WTC11 (cell line): ENCODE results near the gene SLC13A3. TPM values are rescaled to one million over a fixed set of nuclear protein-coding genes. Genes with fewer than 3 reads are reported as not detected.

Source experiments
- CBFB ChIP-seq: sonication (generic); formaldehyde crosslinking; IDR thresholded peaks from 2 replicates; pipeline ENCODE4 v1.8.1; 2022; ENCODE audit warnings: mild to moderate bottlenecking, low read depth, missing genetic modification reagents
- CREM ChIP-seq: sonication (generic); formaldehyde crosslinking; IDR thresholded peaks from 2 replicates; pipeline ENCODE4 v1.8.1; 2022; ENCODE audit warnings: mild to moderate bottlenecking, missing genetic modification reagents, moderate library complexity
- ELF4 ChIP-seq: sonication (generic); formaldehyde crosslinking; IDR thresholded peaks from 2 replicates; pipeline ENCODE4 v1.8.1; 2022; ENCODE audit warnings: low read depth, mild to moderate bottlenecking, moderate library complexity, missing genetic modification reagents
- FOXP1 ChIP-seq: sonication (generic); formaldehyde crosslinking; IDR thresholded peaks from 2 replicates; pipeline ENCODE4 v1.8.0; 2022; ENCODE audit warnings: missing genetic modification reagents, mild to moderate bottlenecking, moderate library complexity, borderline replicate concordance
- IRF2 ChIP-seq: sonication (generic); formaldehyde crosslinking; IDR thresholded peaks from 2 replicates; pipeline ENCODE4 v1.8.0; 2022; ENCODE audit warnings: low read depth, missing genetic modification reagents, borderline replicate concordance
- NFATC4 ChIP-seq: fragments of 250-450 bp; sonication (Bioruptor Pico); IDR thresholded peaks from 2 replicates; pipeline ENCODE4 v1.9.0; 2021; ENCODE audit warnings: mild to moderate bottlenecking
- OVOL2 ChIP-seq: fragments of 250-450 bp; sonication (Bioruptor Pico); IDR thresholded peaks from 2 replicates; pipeline ENCODE4 v1.9.0; 2021; ENCODE audit warnings: mild to moderate bottlenecking, borderline replicate concordance
- RELA ChIP-seq: sonication (generic); formaldehyde crosslinking; IDR thresholded peaks from 2 replicates; pipeline ENCODE4 v1.8.1; 2022; ENCODE audit warnings: missing genetic modification reagents, mild to moderate bottlenecking, borderline replicate concordance
- TCF7 ChIP-seq: sonication (generic); formaldehyde crosslinking; IDR thresholded peaks from 2 replicates; pipeline ENCODE4 v1.8.0; 2022; ENCODE audit warnings: mild to moderate bottlenecking, low read depth, missing genetic modification reagents, moderate library complexity
- TEAD1 ChIP-seq: sonication (generic); formaldehyde crosslinking; IDR thresholded peaks from 2 replicates; pipeline ENCODE4 v1.8.0; 2022; ENCODE audit warnings: mild to moderate bottlenecking, missing genetic modification reagents
- ZNF138 ChIP-seq: sonication (generic); formaldehyde crosslinking; conservative IDR thresholded peaks from 2 replicates; pipeline ENCODE4 v1.8.1; 2022; ENCODE audit warnings: mild to moderate bottlenecking, moderate library complexity, missing genetic modification reagents
- ZNF219 ChIP-seq: sonication (generic); formaldehyde crosslinking; IDR thresholded peaks from 2 replicates; pipeline ENCODE4 v1.8.0; 2023; ENCODE audit warnings: missing genetic modification reagents, mild to moderate bottlenecking, borderline replicate concordance
- total RNA-seq: library from RNA; stranded (reverse); gene quantifications from 3 replicates; pipeline ENCODE4 v1.2.3, GENCODE V29; 2021
- TF ChIP-seq, protein P1 (sequence below): sonication (generic); formaldehyde crosslinking; IDR thresholded peaks from 2 replicates; pipeline ENCODE4 v1.8.1; 2022; ENCODE audit warnings: mild to moderate bottlenecking, missing genetic modification reagents, moderate library complexity, borderline replicate concordance
- TF ChIP-seq, protein P2 (sequence below): sonication (generic); formaldehyde crosslinking; IDR thresholded peaks from 2 replicates; pipeline ENCODE4 v1.8.1; 2023; ENCODE audit warnings: mild to moderate bottlenecking, missing genetic modification reagents
- TF ChIP-seq, protein P3 (sequence below): sonication (generic); formaldehyde crosslinking; IDR thresholded peaks from 2 replicates; pipeline ENCODE4 v1.8.0; 2023; ENCODE audit warnings: mild to moderate bottlenecking, missing genetic modification reagents
- TF ChIP-seq, protein P4 (sequence below): sonication (generic); formaldehyde crosslinking; IDR thresholded peaks from 2 replicates; pipeline ENCODE4 v1.8.0; 2022; ENCODE audit warnings: missing genetic modification reagents
- TF ChIP-seq, protein P5 (sequence below): sonication (generic); formaldehyde crosslinking; IDR thresholded peaks from 2 replicates; pipeline ENCODE4 v1.8.1; 2023; ENCODE audit warnings: mild to moderate bottlenecking, missing genetic modification reagents, borderline replicate concordance
- TF ChIP-seq, protein P6 (sequence below): sonication (generic); formaldehyde crosslinking; IDR thresholded peaks from 2 replicates; pipeline ENCODE4 v1.8.1; 2023; ENCODE audit warnings: mild to moderate bottlenecking, moderate library complexity, missing genetic modification reagents
- TF ChIP-seq, protein P7 (sequence below): fragments of 250-450 bp; sonication (Bioruptor Pico); IDR thresholded peaks from 2 replicates; pipeline ENCODE4 v1.9.0; 2021; ENCODE audit warnings: mild to moderate bottlenecking
- TF ChIP-seq, protein P8 (sequence below): sonication (generic); formaldehyde crosslinking; IDR thresholded peaks from 2 replicates; pipeline ENCODE4 v1.8.1; 2023; ENCODE audit warnings: mild to moderate bottlenecking, missing genetic modification reagents

SLC13A3 gene
- total RNA-seq, 1 experiment from 2014 or later, result 10.6 TPM

DNA sequence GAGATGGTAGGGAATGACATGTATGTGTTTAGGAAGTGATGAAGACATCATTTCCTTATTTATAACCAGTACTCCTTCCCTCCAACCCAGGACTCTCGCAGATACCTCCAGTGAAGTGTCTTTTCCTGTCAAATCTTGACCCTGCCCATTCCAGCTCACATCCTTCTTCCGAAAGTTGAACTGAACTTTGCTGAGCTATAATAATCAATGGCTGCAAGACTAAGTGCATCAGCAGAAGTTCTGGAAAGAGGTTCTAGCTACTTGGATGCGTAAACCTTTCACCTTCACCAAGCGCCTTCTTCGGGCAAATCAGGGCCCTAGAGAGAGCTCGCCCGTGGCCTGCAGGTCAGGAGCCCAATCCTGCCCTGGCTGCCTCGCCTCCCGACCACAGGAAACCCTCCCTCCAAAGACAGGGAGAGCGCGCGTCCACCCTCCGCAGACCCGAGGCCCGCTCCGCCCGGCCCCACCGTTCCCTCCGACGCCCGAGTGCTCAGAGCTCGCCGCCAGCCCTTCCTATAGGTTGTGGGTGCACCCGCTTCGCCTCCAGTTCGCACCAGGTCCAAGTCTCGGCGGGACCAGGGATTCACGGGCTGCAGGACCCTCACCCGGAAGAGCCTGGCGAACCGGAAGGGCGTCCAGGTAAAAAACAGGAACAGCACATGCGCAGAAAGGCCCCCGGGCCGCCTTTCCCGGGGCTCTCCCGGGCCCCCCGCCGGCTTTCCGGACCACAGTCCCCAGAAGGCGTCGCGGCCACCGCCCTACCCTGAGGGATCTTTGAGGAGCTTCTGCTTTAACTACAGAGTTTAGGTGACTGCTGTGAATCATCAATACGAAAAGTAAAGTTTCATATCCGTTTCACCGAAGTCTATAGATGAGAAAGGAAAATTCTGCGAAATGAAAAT is 138.1 kb downstream of the SLC13A3 start, which contains the start of gene ZNF334 (continued):
- TF ChIP-seq FOXP1 (peak; percentile 89; the same call in 1 of the 2 replicates), CBFB (CRISPR knock-in tag) (no peak), NFATC4 (CRISPR knock-in tag) (no peak), TCF7 (no peak), ELF4 (CRISPR knock-in tag) (no peak), OVOL2 (no peak), RELA (peak; percentile 57; the same call in 1 of the 2 replicates), CREM (CRISPR knock-in tag) (peak; percentile 55; the same call in 1 of the 2 replicates), ZNF138 (CRISPR knock-in tag) (no peak), TEAD1 (CRISPR knock-in tag) (peak; percentile 81), IRF2 (CRISPR knock-in tag) (no peak), ZNF219 (CRISPR knock-in tag) (no peak)
- TF ChIP-seq, protein P1, sequence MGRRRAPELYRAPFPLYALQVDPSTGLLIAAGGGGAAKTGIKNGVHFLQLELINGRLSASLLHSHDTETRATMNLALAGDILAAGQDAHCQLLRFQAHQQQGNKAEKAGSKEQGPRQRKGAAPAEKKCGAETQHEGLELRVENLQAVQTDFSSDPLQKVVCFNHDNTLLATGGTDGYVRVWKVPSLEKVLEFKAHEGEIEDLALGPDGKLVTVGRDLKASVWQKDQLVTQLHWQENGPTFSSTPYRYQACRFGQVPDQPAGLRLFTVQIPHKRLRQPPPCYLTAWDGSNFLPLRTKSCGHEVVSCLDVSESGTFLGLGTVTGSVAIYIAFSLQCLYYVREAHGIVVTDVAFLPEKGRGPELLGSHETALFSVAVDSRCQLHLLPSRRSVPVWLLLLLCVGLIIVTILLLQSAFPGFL (CRISPR knock-in tag), result no peak
- TF ChIP-seq, protein P2, sequence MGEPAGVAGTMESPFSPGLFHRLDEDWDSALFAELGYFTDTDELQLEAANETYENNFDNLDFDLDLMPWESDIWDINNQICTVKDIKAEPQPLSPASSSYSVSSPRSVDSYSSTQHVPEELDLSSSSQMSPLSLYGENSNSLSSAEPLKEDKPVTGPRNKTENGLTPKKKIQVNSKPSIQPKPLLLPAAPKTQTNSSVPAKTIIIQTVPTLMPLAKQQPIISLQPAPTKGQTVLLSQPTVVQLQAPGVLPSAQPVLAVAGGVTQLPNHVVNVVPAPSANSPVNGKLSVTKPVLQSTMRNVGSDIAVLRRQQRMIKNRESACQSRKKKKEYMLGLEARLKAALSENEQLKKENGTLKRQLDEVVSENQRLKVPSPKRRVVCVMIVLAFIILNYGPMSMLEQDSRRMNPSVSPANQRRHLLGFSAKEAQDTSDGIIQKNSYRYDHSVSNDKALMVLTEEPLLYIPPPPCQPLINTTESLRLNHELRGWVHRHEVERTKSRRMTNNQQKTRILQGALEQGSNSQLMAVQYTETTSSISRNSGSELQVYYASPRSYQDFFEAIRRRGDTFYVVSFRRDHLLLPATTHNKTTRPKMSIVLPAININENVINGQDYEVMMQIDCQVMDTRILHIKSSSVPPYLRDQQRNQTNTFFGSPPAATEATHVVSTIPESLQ (CRISPR knock-in tag), result no peak
- TF ChIP-seq, protein P3, sequence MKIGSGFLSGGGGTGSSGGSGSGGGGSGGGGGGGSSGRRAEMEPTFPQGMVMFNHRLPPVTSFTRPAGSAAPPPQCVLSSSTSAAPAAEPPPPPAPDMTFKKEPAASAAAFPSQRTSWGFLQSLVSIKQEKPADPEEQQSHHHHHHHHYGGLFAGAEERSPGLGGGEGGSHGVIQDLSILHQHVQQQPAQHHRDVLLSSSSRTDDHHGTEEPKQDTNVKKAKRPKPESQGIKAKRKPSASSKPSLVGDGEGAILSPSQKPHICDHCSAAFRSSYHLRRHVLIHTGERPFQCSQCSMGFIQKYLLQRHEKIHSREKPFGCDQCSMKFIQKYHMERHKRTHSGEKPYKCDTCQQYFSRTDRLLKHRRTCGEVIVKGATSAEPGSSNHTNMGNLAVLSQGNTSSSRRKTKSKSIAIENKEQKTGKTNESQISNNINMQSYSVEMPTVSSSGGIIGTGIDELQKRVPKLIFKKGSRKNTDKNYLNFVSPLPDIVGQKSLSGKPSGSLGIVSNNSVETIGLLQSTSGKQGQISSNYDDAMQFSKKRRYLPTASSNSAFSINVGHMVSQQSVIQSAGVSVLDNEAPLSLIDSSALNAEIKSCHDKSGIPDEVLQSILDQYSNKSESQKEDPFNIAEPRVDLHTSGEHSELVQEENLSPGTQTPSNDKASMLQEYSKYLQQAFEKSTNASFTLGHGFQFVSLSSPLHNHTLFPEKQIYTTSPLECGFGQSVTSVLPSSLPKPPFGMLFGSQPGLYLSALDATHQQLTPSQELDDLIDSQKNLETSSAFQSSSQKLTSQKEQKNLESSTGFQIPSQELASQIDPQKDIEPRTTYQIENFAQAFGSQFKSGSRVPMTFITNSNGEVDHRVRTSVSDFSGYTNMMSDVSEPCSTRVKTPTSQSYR (CRISPR knock-in tag), result no peak
- TF ChIP-seq, protein P4, sequence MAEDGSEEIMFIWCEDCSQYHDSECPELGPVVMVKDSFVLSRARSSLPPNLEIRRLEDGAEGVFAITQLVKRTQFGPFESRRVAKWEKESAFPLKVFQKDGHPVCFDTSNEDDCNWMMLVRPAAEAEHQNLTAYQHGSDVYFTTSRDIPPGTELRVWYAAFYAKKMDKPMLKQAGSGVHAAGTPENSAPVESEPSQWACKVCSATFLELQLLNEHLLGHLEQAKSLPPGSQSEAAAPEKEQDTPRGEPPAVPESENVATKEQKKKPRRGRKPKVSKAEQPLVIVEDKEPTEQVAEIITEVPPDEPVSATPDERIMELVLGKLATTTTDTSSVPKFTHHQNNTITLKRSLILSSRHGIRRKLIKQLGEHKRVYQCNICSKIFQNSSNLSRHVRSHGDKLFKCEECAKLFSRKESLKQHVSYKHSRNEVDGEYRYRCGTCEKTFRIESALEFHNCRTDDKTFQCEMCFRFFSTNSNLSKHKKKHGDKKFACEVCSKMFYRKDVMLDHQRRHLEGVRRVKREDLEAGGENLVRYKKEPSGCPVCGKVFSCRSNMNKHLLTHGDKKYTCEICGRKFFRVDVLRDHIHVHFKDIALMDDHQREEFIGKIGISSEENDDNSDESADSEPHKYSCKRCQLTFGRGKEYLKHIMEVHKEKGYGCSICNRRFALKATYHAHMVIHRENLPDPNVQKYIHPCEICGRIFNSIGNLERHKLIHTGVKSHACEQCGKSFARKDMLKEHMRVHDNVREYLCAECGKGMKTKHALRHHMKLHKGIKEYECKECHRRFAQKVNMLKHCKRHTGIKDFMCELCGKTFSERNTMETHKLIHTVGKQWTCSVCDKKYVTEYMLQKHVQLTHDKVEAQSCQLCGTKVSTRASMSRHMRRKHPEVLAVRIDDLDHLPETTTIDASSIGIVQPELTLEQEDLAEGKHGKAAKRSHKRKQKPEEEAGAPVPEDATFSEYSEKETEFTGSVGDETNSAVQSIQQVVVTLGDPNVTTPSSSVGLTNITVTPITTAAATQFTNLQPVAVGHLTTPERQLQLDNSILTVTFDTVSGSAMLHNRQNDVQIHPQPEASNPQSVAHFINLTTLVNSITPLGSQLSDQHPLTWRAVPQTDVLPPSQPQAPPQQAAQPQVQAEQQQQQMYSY (CRISPR knock-in tag), result no peak
- TF ChIP-seq, protein P5, sequence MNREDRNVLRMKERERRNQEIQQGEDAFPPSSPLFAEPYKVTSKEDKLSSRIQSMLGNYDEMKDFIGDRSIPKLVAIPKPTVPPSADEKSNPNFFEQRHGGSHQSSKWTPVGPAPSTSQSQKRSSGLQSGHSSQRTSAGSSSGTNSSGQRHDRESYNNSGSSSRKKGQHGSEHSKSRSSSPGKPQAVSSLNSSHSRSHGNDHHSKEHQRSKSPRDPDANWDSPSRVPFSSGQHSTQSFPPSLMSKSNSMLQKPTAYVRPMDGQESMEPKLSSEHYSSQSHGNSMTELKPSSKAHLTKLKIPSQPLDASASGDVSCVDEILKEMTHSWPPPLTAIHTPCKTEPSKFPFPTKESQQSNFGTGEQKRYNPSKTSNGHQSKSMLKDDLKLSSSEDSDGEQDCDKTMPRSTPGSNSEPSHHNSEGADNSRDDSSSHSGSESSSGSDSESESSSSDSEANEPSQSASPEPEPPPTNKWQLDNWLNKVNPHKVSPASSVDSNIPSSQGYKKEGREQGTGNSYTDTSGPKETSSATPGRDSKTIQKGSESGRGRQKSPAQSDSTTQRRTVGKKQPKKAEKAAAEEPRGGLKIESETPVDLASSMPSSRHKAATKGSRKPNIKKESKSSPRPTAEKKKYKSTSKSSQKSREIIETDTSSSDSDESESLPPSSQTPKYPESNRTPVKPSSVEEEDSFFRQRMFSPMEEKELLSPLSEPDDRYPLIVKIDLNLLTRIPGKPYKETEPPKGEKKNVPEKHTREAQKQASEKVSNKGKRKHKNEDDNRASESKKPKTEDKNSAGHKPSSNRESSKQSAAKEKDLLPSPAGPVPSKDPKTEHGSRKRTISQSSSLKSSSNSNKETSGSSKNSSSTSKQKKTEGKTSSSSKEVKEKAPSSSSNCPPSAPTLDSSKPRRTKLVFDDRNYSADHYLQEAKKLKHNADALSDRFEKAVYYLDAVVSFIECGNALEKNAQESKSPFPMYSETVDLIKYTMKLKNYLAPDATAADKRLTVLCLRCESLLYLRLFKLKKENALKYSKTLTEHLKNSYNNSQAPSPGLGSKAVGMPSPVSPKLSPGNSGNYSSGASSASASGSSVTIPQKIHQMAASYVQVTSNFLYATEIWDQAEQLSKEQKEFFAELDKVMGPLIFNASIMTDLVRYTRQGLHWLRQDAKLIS, result no peak
- TF ChIP-seq, protein P6, sequence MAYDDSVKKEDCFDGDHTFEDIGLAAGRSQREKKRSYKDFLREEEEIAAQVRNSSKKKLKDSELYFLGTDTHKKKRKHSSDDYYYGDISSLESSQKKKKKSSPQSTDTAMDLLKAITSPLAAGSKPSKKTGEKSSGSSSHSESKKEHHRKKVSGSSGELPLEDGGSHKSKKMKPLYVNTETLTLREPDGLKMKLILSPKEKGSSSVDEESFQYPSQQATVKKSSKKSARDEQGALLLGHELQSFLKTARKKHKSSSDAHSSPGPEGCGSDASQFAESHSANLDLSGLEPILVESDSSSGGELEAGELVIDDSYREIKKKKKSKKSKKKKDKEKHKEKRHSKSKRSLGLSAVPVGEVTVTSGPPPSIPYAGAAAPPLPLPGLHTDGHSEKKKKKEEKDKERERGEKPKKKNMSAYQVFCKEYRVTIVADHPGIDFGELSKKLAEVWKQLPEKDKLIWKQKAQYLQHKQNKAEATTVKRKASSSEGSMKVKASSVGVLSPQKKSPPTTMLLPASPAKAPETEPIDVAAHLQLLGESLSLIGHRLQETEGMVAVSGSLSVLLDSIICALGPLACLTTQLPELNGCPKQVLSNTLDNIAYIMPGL (CRISPR knock-in tag), result no peak
- TF ChIP-seq, protein P7, sequence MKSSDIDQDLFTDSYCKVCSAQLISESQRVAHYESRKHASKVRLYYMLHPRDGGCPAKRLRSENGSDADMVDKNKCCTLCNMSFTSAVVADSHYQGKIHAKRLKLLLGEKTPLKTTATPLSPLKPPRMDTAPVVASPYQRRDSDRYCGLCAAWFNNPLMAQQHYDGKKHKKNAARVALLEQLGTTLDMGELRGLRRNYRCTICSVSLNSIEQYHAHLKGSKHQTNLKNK (CRISPR knock-in tag), result no peak
- TF ChIP-seq, protein P8, sequence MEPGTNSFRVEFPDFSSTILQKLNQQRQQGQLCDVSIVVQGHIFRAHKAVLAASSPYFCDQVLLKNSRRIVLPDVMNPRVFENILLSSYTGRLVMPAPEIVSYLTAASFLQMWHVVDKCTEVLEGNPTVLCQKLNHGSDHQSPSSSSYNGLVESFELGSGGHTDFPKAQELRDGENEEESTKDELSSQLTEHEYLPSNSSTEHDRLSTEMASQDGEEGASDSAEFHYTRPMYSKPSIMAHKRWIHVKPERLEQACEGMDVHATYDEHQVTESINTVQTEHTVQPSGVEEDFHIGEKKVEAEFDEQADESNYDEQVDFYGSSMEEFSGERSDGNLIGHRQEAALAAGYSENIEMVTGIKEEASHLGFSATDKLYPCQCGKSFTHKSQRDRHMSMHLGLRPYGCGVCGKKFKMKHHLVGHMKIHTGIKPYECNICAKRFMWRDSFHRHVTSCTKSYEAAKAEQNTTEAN (CRISPR knock-in tag), result peak; percentile 74; the same call in 1 of the 2 replicates
